SJSA1 (cell line): Measurements from ENCODE around the gene PID1. TPM values are rescaled to one million over a fixed set of nuclear protein-coding genes. Genes with fewer than 3 reads are reported as not detected.

Experiments
- DNase-seq, 2 experiments: peaks; one replicate each; pipeline ENCODE4 v3.0.0-alpha.2; 2015 to 2020; ENCODE audit warnings: low spot score in 2 of 2, low read depth in 1 of 2
- H3K27ac ChIP-seq: fragments of 250-450 bp; sonication (Bioruptor Pico); 2 replicates; pipeline ENCODE4 v1.5.1; 2020; ENCODE audit warnings: mild to moderate bottlenecking, moderate library complexity
- H3K27me3 ChIP-seq: fragments of 250-450 bp; sonication (Bioruptor Pico); replicated peaks from 2 replicates; pipeline ENCODE4 v1.5.1; 2020; ENCODE audit warnings: mild to moderate bottlenecking, moderate library complexity
- H3K36me3 ChIP-seq: fragments of 250-450 bp; sonication (Bioruptor Pico); 2 replicates; pipeline ENCODE4 v1.5.1; 2020; ENCODE audit warnings: mild to moderate bottlenecking
- H3K4me1 ChIP-seq: fragments of 250-450 bp; sonication (Bioruptor Pico); replicated peaks from 2 replicates; pipeline ENCODE4 v1.6.1; 2021; ENCODE audit warnings: mild to moderate bottlenecking
- H3K4me3 ChIP-seq: fragments of 250-450 bp; sonication (Bioruptor Pico); 2 replicates; pipeline ENCODE4 v1.5.1; 2020; ENCODE audit warnings: mild to moderate bottlenecking
- H3K9me3 ChIP-seq: fragments of 250-450 bp; sonication (Bioruptor Pico); replicated peaks from 2 replicates; pipeline ENCODE4 v1.5.1; 2020; ENCODE audit warnings: mild to moderate bottlenecking
- total RNA-seq: library from RNA; depleted of rRNA; stranded (reverse); fragments of >200 nt; shearing (Covaris generic); gene quantifications from 2 replicates; pipeline ENCODE4 v1.2.3, GENCODE V29; 2014

Gene PID1
- total RNA-seq, 1 experiment from 2014 or later = 0.18 TPM

- no peak for DNase-seq
- no peaks in the 10 kb centered on the region; the same call in 1 of the 2 replicates for H3K9me3 ChIP-seq
These were observed 49.4 kb downstream of the PID1 start for GRCh38 chr2:229221641-229222040.

GRCh38 chr2:229220254-229220653 lies 50.8 kb downstream of the PID1 start:
- no peaks in the 10 kb centered on the region for H3K36me3 ChIP-seq
- H3K4me1 ChIP-seq = no peaks in the 10 kb centered on the region
- no peak for DNase-seq
- no peaks in the 10 kb centered on the region for H3K27me3 ChIP-seq
- no peak overlapping the region for H3K27ac ChIP-seq
- H3K9me3 ChIP-seq = peaks cover 2% of the 10 kb centered on the region; the same call in 1 of the 2 replicates
- H3K4me3 ChIP-seq = no peak overlapping the region

More at GRCh38 chr2:229221641-229222040, 49.4 kb downstream of the PID1 start:
- no peak overlapping the region for H3K27ac ChIP-seq
- no peaks in the 10 kb centered on the region for H3K36me3 ChIP-seq
- H3K27me3 ChIP-seq = no peaks in the 10 kb centered on the region
- H3K4me3 ChIP-seq = no peak overlapping the region
- no peaks in the 10 kb centered on the region for H3K4me1 ChIP-seq

- no peak overlapping the region for H3K27ac ChIP-seq
- H3K4me3 ChIP-seq = no peak overlapping the region
- peaks cover 6% of the 10 kb centered on the region; the same call in 1 of the 2 replicates for H3K9me3 ChIP-seq
- H3K4me1 ChIP-seq = no peaks in the 10 kb centered on the region
- H3K27me3 ChIP-seq = no peaks in the 10 kb centered on the region
- DNase-seq = no peak
- H3K36me3 ChIP-seq = no peaks in the 10 kb centered on the region
These were observed 52.7 kb downstream of the PID1 start for GRCh38 chr2:229218329-229218921.

GRCh38 chr2:229212241-229212640 lies 58.8 kb downstream of the PID1 start:
- no peak overlapping the region for H3K27ac ChIP-seq
- no peaks in the 10 kb centered on the region for H3K36me3 ChIP-seq
- no peak for DNase-seq
- H3K9me3 ChIP-seq = 0 out of 2 replicates have a peak, but pooled peaks cover 6% of the 10 kb centered on the region
- H3K4me1 ChIP-seq = no peaks in the 10 kb centered on the region
- H3K4me3 ChIP-seq = no peak overlapping the region
- no peaks in the 10 kb centered on the region for H3K27me3 ChIP-seq

- no peaks in the 10 kb centered on the region for H3K27me3 ChIP-seq
- H3K9me3 ChIP-seq = 0 out of 2 replicates have a peak, but pooled peaks cover 6% of the 10 kb centered on the region
- no peak overlapping the region for H3K4me3 ChIP-seq
- no peak overlapping the region for H3K27ac ChIP-seq
- no peak for DNase-seq
- no peaks in the 10 kb centered on the region for H3K36me3 ChIP-seq
- no peaks in the 10 kb centered on the region for H3K4me1 ChIP-seq
These were observed 60.4 kb downstream of the PID1 start for GRCh38 chr2:229210641-229211040.

- Histone ChIP-seq H3K27ac (no peak overlapping the region), H3K36me3 (no peaks in the 10 kb centered on the region), H3K9me3 (0 out of 2 replicates have a peak, but pooled peaks cover 3% of the 10 kb centered on the region), H3K4me3 (no peak overlapping the region), H3K27me3 (no peaks in the 10 kb centered on the region), H3K4me1 (no peaks in the 10 kb centered on the region)
- no peak for DNase-seq
These were observed 64.5 kb downstream of the PID1 start for GRCh38 chr2:229206548-229206947.

GRCh38 chr2:229205704-229206103 lies 65.4 kb downstream of the PID1 start:
- no peak for DNase-seq
- no peak overlapping the region for H3K27ac ChIP-seq
- H3K4me3 ChIP-seq = no peak overlapping the region
- H3K27me3 ChIP-seq = no peaks in the 10 kb centered on the region
- 0 out of 2 replicates have a peak, but pooled peaks cover 3% of the 10 kb centered on the region for H3K9me3 ChIP-seq
- no peaks in the 10 kb centered on the region for H3K36me3 ChIP-seq
- no peaks in the 10 kb centered on the region for H3K4me1 ChIP-seq

GRCh38 chr2:229202646-229203045 lies 68.4 kb downstream of the PID1 start:
- Histone ChIP-seq H3K36me3 (no peaks in the 10 kb centered on the region), H3K27ac (no peak overlapping the region), H3K4me3 (no peak overlapping the region), H3K9me3 (peaks cover 6% of the 10 kb centered on the region; the same call in 1 of the 2 replicates), H3K4me1 (no peaks in the 10 kb centered on the region), H3K27me3 (no peaks in the 10 kb centered on the region)
- DNase-seq = no peak

- Histone ChIP-seq H3K27me3 (no peaks in the 10 kb centered on the region), H3K4me1 (no peaks in the 10 kb centered on the region), H3K27ac (no peak overlapping the region), H3K4me3 (no peak overlapping the region), H3K9me3 (peaks cover 6% of the 10 kb centered on the region; the same call in 1 of the 2 replicates), H3K36me3 (no peaks in the 10 kb centered on the region)
- no peak for DNase-seq
These were observed 69.6 kb downstream of the PID1 start for GRCh38 chr2:229201521-229201920.

GRCh38 chr2:229199267-229199666 lies 71.8 kb downstream of the PID1 start:
- DNase-seq = no peak
- Histone ChIP-seq H3K9me3 (peaks cover 3% of the 10 kb centered on the region; the same call in 1 of the 2 replicates), H3K27ac (no peak overlapping the region), H3K4me1 (no peaks in the 10 kb centered on the region), H3K27me3 (no peaks in the 10 kb centered on the region), H3K4me3 (no peak overlapping the region), H3K36me3 (no peaks in the 10 kb centered on the region)

GRCh38 chr2:229196448-229196847 lies 74.6 kb downstream of the PID1 start:
- H3K4me1 ChIP-seq = no peaks in the 10 kb centered on the region
- DNase-seq = no peak
- H3K27me3 ChIP-seq = no peaks in the 10 kb centered on the region
- no peak overlapping the region for H3K4me3 ChIP-seq
- no peaks in the 10 kb centered on the region for H3K36me3 ChIP-seq
- no peak overlapping the region for H3K27ac ChIP-seq
- peaks cover 3% of the 10 kb centered on the region; the same call in 1 of the 2 replicates for H3K9me3 ChIP-seq

- H3K9me3 ChIP-seq = peaks cover 3% of the 10 kb centered on the region; the same call in 1 of the 2 replicates
- H3K4me1 ChIP-seq = no peaks in the 10 kb centered on the region
- no peak overlapping the region for H3K27ac ChIP-seq
- no peak for DNase-seq
- H3K27me3 ChIP-seq = no peaks in the 10 kb centered on the region
- H3K4me3 ChIP-seq = no peak overlapping the region
- no peaks in the 10 kb centered on the region for H3K36me3 ChIP-seq
These were observed 75.6 kb downstream of the PID1 start for GRCh38 chr2:229195346-229195947.

GRCh38 chr2:229193281-229193680 lies 77.8 kb downstream of the PID1 start:
- H3K4me1 ChIP-seq = no peaks in the 10 kb centered on the region
- no peak overlapping the region for H3K4me3 ChIP-seq
- H3K36me3 ChIP-seq = no peaks in the 10 kb centered on the region
- DNase-seq = no peak
- no peaks in the 10 kb centered on the region for H3K27me3 ChIP-seq
- no peak overlapping the region for H3K27ac ChIP-seq
- peaks cover 2% of the 10 kb centered on the region; the same call in 1 of the 2 replicates for H3K9me3 ChIP-seq

GRCh38 chr2:229191413-229191812 lies 79.7 kb downstream of the PID1 start:
- no peak for DNase-seq
- Histone ChIP-seq H3K9me3 (peaks cover 6% of the 10 kb centered on the region; the same call in 1 of the 2 replicates), H3K27ac (no peak overlapping the region), H3K36me3 (no peaks in the 10 kb centered on the region), H3K4me1 (no peaks in the 10 kb centered on the region), H3K27me3 (no peaks in the 10 kb centered on the region), H3K4me3 (no peak overlapping the region)
